SH-SY5Y (cell line): ENCODE data around the gene GMPR.

Source experiments
- GATA2 ChIP-seq: IDR thresholded peaks from 2 replicates; pipeline ENCODE4 v1.6.1; 2011; ENCODE audit warnings: mild to moderate bottlenecking, low read depth, low read length
- GATA3 ChIP-seq: IDR thresholded peaks from 2 replicates; pipeline ENCODE4 v1.6.1; 2011; ENCODE audit warnings: low read depth, mild to moderate bottlenecking, low read length, moderate library complexity

- TF ChIP-seq GATA2 (no peak), GATA3 (no peak)
Observed at GRCh38 chr6:16244869-16245451, 6.6 kb downstream of the GMPR start.
